HepG2 (cell line): ENCODE results near the gene SFTA2. TPM values are rescaled to one million over a fixed set of nuclear protein-coding genes. Genes with fewer than 3 reads are reported as not detected.

Source experiments
- MAFK ChIP-seq, 2 experiments: IDR thresholded peaks in 1 of 2; conservative IDR thresholded peaks in 1 of 2; 2 replicates each; pipeline ENCODE4 v1.6.1; 2011; ENCODE audit warnings: improper control_type of control experiment in 2 of 2, low read length in 2 of 2
- PREB ChIP-seq: sonication (generic); formaldehyde crosslinking; IDR thresholded peaks from 2 replicates; pipeline ENCODE4 v1.4.0; 2020; ENCODE audit warnings: missing genetic modification reagents
- RELA ChIP-seq: sonication (generic); formaldehyde crosslinking; IDR thresholded peaks from 2 replicates; pipeline ENCODE4 v1.4.0; 2020; ENCODE audit warnings: missing genetic modification reagents
- SALL1 ChIP-seq: sonication (generic); formaldehyde crosslinking; IDR thresholded peaks from 2 replicates; pipeline ENCODE4 v1.8.0; 2022; ENCODE audit warnings: mild to moderate bottlenecking, missing genetic modification reagents
- THAP11 ChIP-seq: IDR thresholded peaks from 2 replicates; pipeline ENCODE4 v1.6.1; 2016; ENCODE audit warnings: missing biosample characterization, missing genetic modification reagents
- ZNF883 ChIP-seq: sonication (generic); formaldehyde crosslinking; IDR thresholded peaks from 2 replicates; pipeline ENCODE4 v1.5.1; 2020; ENCODE audit warnings: mild to moderate bottlenecking, missing genetic modification reagents; ENCODE audit errors: not compliant biosample characterization
- polyA plus RNA-seq, 8 experiments: library from polyadenylated mRNA; depleted of rRNA in 3 of 8; stranded (reverse) in 7 of 8; unstranded in 1 of 8; fragments of >200 nt; fragmentation: Illumina TruSeq in 4 of 8; extraction: Trizol in 4 of 8; gene quantifications; 2 replicates each; pipeline versions ENCODE4 v1.2.1 to v1.2.3, GENCODE V29; 2011 to 2016; ENCODE audit warnings: low read depth in 4 of 8, missing spikeins in 1 of 8, mixed read lengths in 1 of 8; ENCODE audit not compliant: insufficient read depth in 1 of 8
- total RNA-seq, 5 experiments: library from RNA; depleted of rRNA; stranded (reverse); fragments of >200 nt; fragmentation: Illumina TruSeq; extraction: Trizol; gene quantifications; 2 replicates each; pipeline ENCODE4 v1.2.3, GENCODE V29; 2016; ENCODE audit warnings: low read depth in 1 of 5
- TF ChIP-seq, protein P1 (sequence below): sonication (generic); formaldehyde crosslinking; IDR thresholded peaks from 2 replicates; pipeline ENCODE4 v1.5.0; 2020; ENCODE audit warnings: missing genetic modification reagents, mild to moderate bottlenecking, borderline replicate concordance
- TF ChIP-seq, protein P2 (sequence below): sonication (generic); formaldehyde crosslinking; IDR thresholded peaks from 2 replicates; pipeline ENCODE4 v1.5.0; 2020; ENCODE audit warnings: missing genetic modification reagents, mild to moderate bottlenecking, borderline replicate concordance
- TF ChIP-seq, protein P3 (sequence below): sonication (generic); formaldehyde crosslinking; IDR thresholded peaks from 2 replicates; pipeline ENCODE4 v1.4.0; 2020; ENCODE audit warnings: missing genetic modification reagents, mild to moderate bottlenecking, borderline replicate concordance
- TF ChIP-seq, protein P4 (sequence below): sonication (generic); formaldehyde crosslinking; IDR thresholded peaks from 2 replicates; pipeline ENCODE4 v1.4.0; 2020; ENCODE audit warnings: mild to moderate bottlenecking, missing genetic modification reagents
- TF ChIP-seq, protein P5 (sequence below): sonication (generic); formaldehyde crosslinking; IDR thresholded peaks from 2 replicates; pipeline ENCODE4 v1.5.1; 2020; ENCODE audit warnings: mild to moderate bottlenecking, missing genetic modification reagents, moderate library complexity
- TF ChIP-seq, protein P6 (sequence below): sonication (generic); formaldehyde crosslinking; IDR thresholded peaks from 2 replicates; pipeline ENCODE4 v1.8.0; 2022; ENCODE audit warnings: missing genetic modification reagents, low read depth, mild to moderate bottlenecking, borderline replicate concordance
- TF ChIP-seq, protein P7 (sequence below): sonication (generic); formaldehyde crosslinking; IDR thresholded peaks from 2 replicates; pipeline ENCODE4 v1.4.0; 2020; ENCODE audit warnings: mild to moderate bottlenecking, missing genetic modification reagents, borderline replicate concordance

Gene SFTA2
- total and polyA plus RNA-seq, 2 of the 13 experiments (the other 11 are each of a cell fraction or from before 2014, with no cell fraction given): not detected

- TF ChIP-seq, protein P1, sequence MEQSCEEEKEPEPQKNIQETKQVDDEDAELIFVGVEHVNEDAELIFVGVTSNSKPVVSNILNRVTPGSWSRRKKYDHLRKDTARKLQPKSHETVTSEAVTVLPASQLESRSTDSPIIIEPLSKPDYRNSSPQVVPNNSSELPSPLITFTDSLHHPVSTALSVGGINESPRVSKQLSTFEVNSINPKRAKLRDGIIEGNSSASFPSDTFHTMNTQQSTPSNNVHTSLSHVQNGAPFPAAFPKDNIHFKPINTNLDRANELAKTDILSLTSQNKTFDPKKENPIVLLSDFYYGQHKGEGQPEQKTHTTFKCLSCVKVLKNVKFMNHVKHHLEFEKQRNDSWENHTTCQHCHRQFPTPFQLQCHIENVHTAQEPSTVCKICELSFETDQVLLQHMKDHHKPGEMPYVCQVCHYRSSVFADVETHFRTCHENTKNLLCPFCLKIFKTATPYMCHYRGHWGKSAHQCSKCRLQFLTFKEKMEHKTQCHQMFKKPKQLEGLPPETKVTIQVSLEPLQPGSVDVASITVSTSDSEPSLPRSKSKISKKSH (CRISPR knock-in tag): peak; percentile 36; the same call in 1 of the 2 replicates
- TF ChIP-seq PREB (CRISPR knock-in tag) (no peak), SALL1 (CRISPR knock-in tag) (peak; percentile 25; the same call in 1 of the 2 replicates), THAP11 (no peak; the same call in none of the 2 replicates), RELA (CRISPR knock-in tag) (no peak), MAFK (conservative IDR thresholded peaks at IDR 0.05 in 1 of 2, IDR thresholded peaks at IDR 0.05 in 1 of 2; ENCODE audit: low read length in 2 of 2) (no peak), ZNF883 (CRISPR knock-in tag) (peak; percentile 27)
- TF ChIP-seq, protein P2, sequence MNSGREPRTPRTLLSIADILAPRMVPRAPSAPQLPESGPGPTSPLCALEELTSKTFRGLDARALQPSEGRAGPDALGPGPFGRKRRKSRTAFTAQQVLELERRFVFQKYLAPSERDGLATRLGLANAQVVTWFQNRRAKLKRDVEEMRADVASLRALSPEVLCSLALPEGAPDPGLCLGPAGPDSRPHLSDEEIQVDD (CRISPR knock-in tag): no peak
- TF ChIP-seq, protein P3, sequence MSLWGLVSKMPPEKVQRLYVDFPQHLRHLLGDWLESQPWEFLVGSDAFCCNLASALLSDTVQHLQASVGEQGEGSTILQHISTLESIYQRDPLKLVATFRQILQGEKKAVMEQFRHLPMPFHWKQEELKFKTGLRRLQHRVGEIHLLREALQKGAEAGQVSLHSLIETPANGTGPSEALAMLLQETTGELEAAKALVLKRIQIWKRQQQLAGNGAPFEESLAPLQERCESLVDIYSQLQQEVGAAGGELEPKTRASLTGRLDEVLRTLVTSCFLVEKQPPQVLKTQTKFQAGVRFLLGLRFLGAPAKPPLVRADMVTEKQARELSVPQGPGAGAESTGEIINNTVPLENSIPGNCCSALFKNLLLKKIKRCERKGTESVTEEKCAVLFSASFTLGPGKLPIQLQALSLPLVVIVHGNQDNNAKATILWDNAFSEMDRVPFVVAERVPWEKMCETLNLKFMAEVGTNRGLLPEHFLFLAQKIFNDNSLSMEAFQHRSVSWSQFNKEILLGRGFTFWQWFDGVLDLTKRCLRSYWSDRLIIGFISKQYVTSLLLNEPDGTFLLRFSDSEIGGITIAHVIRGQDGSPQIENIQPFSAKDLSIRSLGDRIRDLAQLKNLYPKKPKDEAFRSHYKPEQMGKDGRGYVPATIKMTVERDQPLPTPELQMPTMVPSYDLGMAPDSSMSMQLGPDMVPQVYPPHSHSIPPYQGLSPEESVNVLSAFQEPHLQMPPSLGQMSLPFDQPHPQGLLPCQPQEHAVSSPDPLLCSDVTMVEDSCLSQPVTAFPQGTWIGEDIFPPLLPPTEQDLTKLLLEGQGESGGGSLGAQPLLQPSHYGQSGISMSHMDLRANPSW (CRISPR knock-in tag): no peak
- TF ChIP-seq, protein P4, sequence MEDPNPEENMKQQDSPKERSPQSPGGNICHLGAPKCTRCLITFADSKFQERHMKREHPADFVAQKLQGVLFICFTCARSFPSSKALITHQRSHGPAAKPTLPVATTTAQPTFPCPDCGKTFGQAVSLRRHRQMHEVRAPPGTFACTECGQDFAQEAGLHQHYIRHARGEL: no peak
- TF ChIP-seq, protein P5, sequence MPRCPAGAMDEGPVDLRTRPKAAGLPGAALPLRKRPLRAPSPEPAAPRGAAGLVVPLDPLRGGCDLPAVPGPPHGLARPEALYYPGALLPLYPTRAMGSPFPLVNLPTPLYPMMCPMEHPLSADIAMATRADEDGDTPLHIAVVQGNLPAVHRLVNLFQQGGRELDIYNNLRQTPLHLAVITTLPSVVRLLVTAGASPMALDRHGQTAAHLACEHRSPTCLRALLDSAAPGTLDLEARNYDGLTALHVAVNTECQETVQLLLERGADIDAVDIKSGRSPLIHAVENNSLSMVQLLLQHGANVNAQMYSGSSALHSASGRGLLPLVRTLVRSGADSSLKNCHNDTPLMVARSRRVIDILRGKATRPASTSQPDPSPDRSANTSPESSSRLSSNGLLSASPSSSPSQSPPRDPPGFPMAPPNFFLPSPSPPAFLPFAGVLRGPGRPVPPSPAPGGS (CRISPR knock-in tag): no peak
- TF ChIP-seq, protein P6, sequence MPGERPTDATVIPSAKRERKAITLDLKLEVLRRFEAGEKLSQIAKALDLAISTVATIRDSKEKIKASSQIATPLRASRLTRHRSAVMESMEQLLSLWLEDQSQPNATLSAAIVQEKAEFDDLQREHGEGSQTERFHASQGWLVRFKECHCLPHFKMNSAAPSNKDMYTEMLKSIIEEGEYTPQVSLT (CRISPR knock-in tag): no peak
- TF ChIP-seq, protein P7, sequence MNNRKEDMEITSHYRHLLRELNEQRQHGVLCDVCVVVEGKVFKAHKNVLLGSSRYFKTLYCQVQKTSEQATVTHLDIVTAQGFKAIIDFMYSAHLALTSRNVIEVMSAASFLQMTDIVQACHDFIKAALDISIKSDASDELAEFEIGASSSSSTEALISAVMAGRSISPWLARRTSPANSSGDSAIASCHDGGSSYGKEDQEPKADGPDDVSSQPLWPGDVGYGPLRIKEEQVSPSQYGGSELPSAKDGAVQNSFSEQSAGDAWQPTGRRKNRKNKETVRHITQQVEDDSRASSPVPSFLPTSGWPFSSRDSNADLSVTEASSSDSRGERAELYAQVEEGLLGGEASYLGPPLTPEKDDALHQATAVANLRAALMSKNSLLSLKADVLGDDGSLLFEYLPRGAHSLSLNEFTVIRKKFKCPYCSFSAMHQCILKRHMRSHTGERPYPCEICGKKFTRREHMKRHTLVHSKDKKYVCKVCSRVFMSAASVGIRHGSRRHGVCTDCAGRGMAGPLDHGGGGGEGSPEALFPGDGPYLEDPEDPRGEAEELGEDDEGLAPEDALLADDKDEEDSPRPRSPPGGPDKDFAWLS (CRISPR knock-in tag): peak; percentile 50; the same call in 1 of the 2 replicates
Observed at GRCh38 chr6:30883685-30884520, 48.1 kb downstream of the SFTA2 start, which contains the start of gene DDR1 (continued).
